Keratinocyte (primary cell): ENCODE measurements around the gene ZNF433. TPM values are rescaled to one million over a fixed set of nuclear protein-coding genes. Genes with fewer than 3 reads are reported as not detected.

Experiments
- DNase-seq: peaks from one replicate; pipeline ENCODE4 v3.0.0-alpha.2; 2011; ENCODE audit warnings: low read depth, missing footprints, low spot score
- FAIRE-seq: peaks from 2 replicates; lab custom pipeline; 2011; peaks lifted over from hg19 to GRCh38; lab: Jason Lieb, UNC
- H2AFZ ChIP-seq: 2 replicates; pipeline ENCODE4 v1.6.0; 2012; ENCODE audit warnings: low read length, control low read depth, inconsistent platforms; ENCODE audit not compliant: control insufficient read depth
- H3K27ac ChIP-seq: 2 replicates; pipeline ENCODE4 v1.5.1; 2011; ENCODE audit warnings: low read length; ENCODE audit not compliant: control insufficient read depth, insufficient read depth
- H3K27me3 ChIP-seq: 3 replicates; pipeline ENCODE4 v1.6.0; 2011; ENCODE audit warnings: low read length; ENCODE audit not compliant: control insufficient read depth, insufficient read depth; ENCODE audit errors: extremely low read depth
- H3K36me3 ChIP-seq, 2 experiments: 2 replicates in 1 of 2; 3 replicates in 1 of 2; pipeline ENCODE4 v1.5.1; 2011; ENCODE audit warnings: low read length in 2 of 2, mild to moderate bottlenecking in 1 of 2; ENCODE audit not compliant: control insufficient read depth in 2 of 2, insufficient read depth in 2 of 2; ENCODE audit errors: extremely low read depth in 1 of 2
- H3K4me1 ChIP-seq: 3 replicates; pipeline ENCODE4 v1.5.1; 2011; ENCODE audit warnings: low read length; ENCODE audit not compliant: control insufficient read depth, insufficient read depth; ENCODE audit errors: extremely low read depth
- H3K4me2 ChIP-seq: 3 replicates; pipeline ENCODE4 v1.6.0; 2011; ENCODE audit warnings: low read depth, low read length; ENCODE audit not compliant: control insufficient read depth, insufficient read depth; ENCODE audit errors: extremely low read depth
- H3K4me3 ChIP-seq, 3 experiments: fragments of 200-600 bp in 1 of 3; sonication (generic) in 1 of 3; 2 replicates in 2 of 3; 3 replicates in 1 of 3; pipeline ENCODE4 v1.5.1; 2011 to 2016; ENCODE audit warnings: low read length in 3 of 3, mild to moderate bottlenecking in 3 of 3, control low read depth in 2 of 3, inconsistent platforms in 1 of 3, low read depth in 1 of 3, mixed read lengths in 1 of 3, mixed run types in 1 of 3, moderate library complexity in 1 of 3; ENCODE audit not compliant: control insufficient read depth in 2 of 3, insufficient read depth in 2 of 3; ENCODE audit errors: extremely low read depth in 1 of 3
- H3K79me2 ChIP-seq: 2 replicates; pipeline ENCODE4 v1.6.0; 2012; ENCODE audit warnings: low read length; ENCODE audit not compliant: control insufficient read depth, insufficient read depth
- H3K9ac ChIP-seq: 3 replicates; pipeline ENCODE4 v1.6.0; 2011; ENCODE audit warnings: low read length; ENCODE audit not compliant: control insufficient read depth, insufficient read depth; ENCODE audit errors: extremely low read depth
- H3K9me1 ChIP-seq: 3 replicates; pipeline ENCODE4 v1.6.0; 2011; ENCODE audit warnings: low read length; ENCODE audit not compliant: control insufficient read depth, insufficient read depth; ENCODE audit errors: extremely low read depth
- H3K9me3 ChIP-seq: 2 replicates; pipeline ENCODE4 v1.5.1; 2012; ENCODE audit warnings: low read depth, low read length; ENCODE audit not compliant: control insufficient read depth
- H4K20me1 ChIP-seq: 3 replicates; pipeline ENCODE4 v1.6.0; 2011; ENCODE audit warnings: low read length; ENCODE audit not compliant: control insufficient read depth, insufficient read depth; ENCODE audit errors: extremely low read depth
- CTCF ChIP-seq, 3 experiments: IDR thresholded peaks in 1 of 3; conservative IDR thresholded peaks in 1 of 3; optimal IDR thresholded peaks in 1 of 3; 2 replicates in 2 of 3; 3 replicates in 1 of 3; pipeline versions ENCODE3 to v1.5.1; 2011; ENCODE audit warnings: low read length in 3 of 3, mild to moderate bottlenecking in 3 of 3, moderate library complexity in 2 of 3, control low read depth in 1 of 3, inconsistent platforms in 1 of 3; ENCODE audit not compliant: insufficient read depth in 2 of 3; ENCODE audit errors: extremely low read depth in 1 of 3
- EZH2 ChIP-seq: IDR thresholded peaks from one replicate; pipeline ENCODE4 v1.6.1; 2012; ENCODE audit warnings: inconsistent platforms, mild to moderate bottlenecking, low read length, moderate library complexity
- dilution Hi-C: fragments of 300-500 bp; cut with MboI; formaldehyde crosslinking; loops from one replicate; pipeline ENCODE4 v1.7.0; 2020; ENCODE audit warnings: low sequenced_read_pairs; ENCODE audit not compliant: extremely low pct_ligation_motif_present
- polyA plus RNA-seq, 5 experiments: library from polyadenylated mRNA; depleted of rRNA in 3 of 5; stranded (reverse) in 3 of 5; stranded (forward) in 1 of 5; unstranded in 1 of 5; fragments of >200 nt; gene quantifications; 1 replicate in 1 of 5; 2 replicates in 3 of 5; 3 replicates in 1 of 5; pipeline versions ENCODE4 v1.2.1 to v1.2.3, GENCODE V29; 2011 to 2012; ENCODE audit warnings: missing spikeins in 2 of 5, low read depth in 1 of 5, low replicate concordance in 1 of 5

Gene ZNF433
- polyA plus RNA-seq, 1 donor (not counting 4 experiments of a cell fraction or from before 2014, with no cell fraction given) = 4.7 TPM

GRCh38 chr19:12064590-12065538 lies 29.4 kb upstream of the ZNF433 start, which contains the start of gene ZNF844:
TSS of gene ZNF844 (plus strand) at chr19:12064731. CDS start at chr19:12064874, 143 bp downstream.
- no peaks in the 10 kb centered on the region for H3K36me3 ChIP-seq
- no peak for DNase-seq
- H3K9me3 ChIP-seq = no peaks in the 10 kb centered on the region
- H4K20me1 ChIP-seq = no peaks in the 10 kb centered on the region
- H3K9ac ChIP-seq = peak within 1 kb of the TSS; percentile 74
- dilution Hi-C loops = no loop called here
- H3K27me3 ChIP-seq = no peaks in the 10 kb centered on the region
- no peaks in the 10 kb centered on the region for H3K9me1 ChIP-seq
- peak within 1 kb of the TSS; percentile 31 for H3K27ac ChIP-seq
- H3K4me1 ChIP-seq = no peaks in the 10 kb centered on the region
- H2AFZ ChIP-seq = peak within 1 kb of the TSS; percentile 93
- peak; percentile 32 for FAIRE-seq
- H3K79me2 ChIP-seq = no peaks in the 10 kb centered on the region
- peak within 1 kb of the TSS; percentile 23 for H3K4me2 ChIP-seq
- TF ChIP-seq EZH2 = no peak
- TF ChIP-seq CTCF (optimal IDR thresholded peaks at IDR 0.05 in 1 of 3, IDR thresholded peaks at IDR 0.05 in 1 of 3, conservative IDR thresholded peaks at IDR 0.05 in 1 of 3; ENCODE audit: extremely low read depth in 1 of 3, insufficient read depth in 2 of 3, low read length in 3 of 3) = no peak
- H3K4me3 ChIP-seq = peak within 1 kb of the TSS; percentile 66 to 72 (median 68)

GRCh38 chr19:12055784-12056183 lies 20.3 kb upstream of the ZNF433 start:
- Histone ChIP-seq H3K9me3 (no peaks in the 10 kb centered on the region), H3K27ac (no peak overlapping the region), H3K9ac (no peak overlapping the region), H3K27me3 (no peaks in the 10 kb centered on the region), H3K9me1 (no peaks in the 10 kb centered on the region), H3K36me3 (no peaks in the 10 kb centered on the region), H3K4me1 (peaks cover 10% of the 10 kb centered on the region), H3K4me2 (peak overlapping the region; percentile 14), H2AFZ (peak overlapping the region; percentile 31), H3K4me3 (no peak overlapping the region), H3K79me2 (no peaks in the 10 kb centered on the region), H4K20me1 (no peaks in the 10 kb centered on the region)
- TF ChIP-seq CTCF (optimal IDR thresholded peaks at IDR 0.05 in 1 of 3, IDR thresholded peaks at IDR 0.05 in 1 of 3, conservative IDR thresholded peaks at IDR 0.05 in 1 of 3; ENCODE audit: extremely low read depth in 1 of 3, insufficient read depth in 2 of 3, low read length in 3 of 3) = no peak
- TF ChIP-seq EZH2 = no peak
- dilution Hi-C loops = no loop called here
- FAIRE-seq (no peak), DNase-seq (no peak)
